ENCODE results near the gene JAK1. TPM values are rescaled to one million over a fixed set of nuclear protein-coding genes. Genes with fewer than 3 reads are reported as not detected.

JAK1 gene

DNA sequence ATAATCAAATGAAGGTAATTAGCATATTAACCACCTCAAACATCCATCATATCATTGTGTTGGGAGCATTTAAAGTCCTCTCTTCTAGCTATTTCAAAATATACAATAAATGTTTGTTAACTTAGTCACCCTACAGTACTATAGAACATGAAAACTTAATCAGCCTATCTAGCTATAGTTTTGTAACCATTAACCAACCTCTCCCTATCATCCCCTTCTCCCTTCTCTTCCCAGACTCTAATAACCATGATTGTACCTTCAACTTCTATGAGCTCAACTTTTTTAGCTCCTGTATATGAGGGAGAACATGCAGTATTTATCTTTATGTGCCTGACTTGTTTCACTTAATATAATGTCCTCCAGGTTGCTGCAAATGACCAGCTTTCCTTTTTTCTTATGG lies 167.5 kb downstream of the JAK1 start:
- no peak overlapping the region for H4K8ac ChIP-seq (ENCODE audit: low read length)
- H3K14ac ChIP-seq (ENCODE audit: low read length in 2 of 2) = no peak overlapping the region
- no peak overlapping the region for H3K4me2 ChIP-seq (ENCODE audit: low read length, poor library complexity, severe bottlenecking)
- no peak overlapping the region for H2AK5ac ChIP-seq (ENCODE audit: low read length, severe bottlenecking)
- H3K9ac ChIP-seq (ENCODE audit: low read length) = no peak overlapping the region
- H3K18ac ChIP-seq (ENCODE audit: low read depth in 1 of 2, low read length in 2 of 2) = no peak overlapping the region
- no peak for DNase-seq
- no peak overlapping the region for H2BK120ac ChIP-seq (ENCODE audit: low read depth, low read length)
- no peak overlapping the region for H2AFZ ChIP-seq (ENCODE audit: low read depth, low read length)
- H3K36me3 ChIP-seq (ENCODE audit: control insufficient read depth in 1 of 2, insufficient read depth in 2 of 2, low read depth in 1 of 2, low read length in 2 of 2) = no peaks in the 10 kb centered on the region
- H3K4me1 ChIP-seq (ENCODE audit: control insufficient read depth, insufficient read depth, low read depth, low read length) = no peaks in the 10 kb centered on the region
- no peaks in the 10 kb centered on the region for H3K9me3 ChIP-seq (ENCODE audit: control insufficient read depth, low read length)
- H3K79me1 ChIP-seq (replicated peaks; ENCODE audit: low read length, poor library complexity, severe bottlenecking) = no peaks in the 10 kb centered on the region
- H3K4ac ChIP-seq (ENCODE audit: low read depth in 1 of 2, low read length in 2 of 2) = no peak overlapping the region
- no peaks in the 10 kb centered on the region for H3K27me3 ChIP-seq (ENCODE audit: control insufficient read depth in 1 of 2, insufficient read depth in 1 of 2, low read length in 2 of 2)
- H3K27ac ChIP-seq (ENCODE audit: low read length, poor library complexity, severe bottlenecking) = no peak overlapping the region
- no peak overlapping the region for H2BK15ac ChIP-seq (ENCODE audit: low read depth, poor library complexity, severe bottlenecking)
- no peak overlapping the region for H4K91ac ChIP-seq (ENCODE audit: low read length)
- H2BK5ac ChIP-seq (ENCODE audit: low read depth, low read length, poor library complexity, severe bottlenecking) = no peak overlapping the region
- no peak overlapping the region for H3K4me3 ChIP-seq (ENCODE audit: insufficient read depth in 1 of 2, low read depth in 1 of 2, low read length in 2 of 2)
- H3K23ac ChIP-seq (ENCODE audit: low read length in 2 of 2) = no peak overlapping the region
- no peak overlapping the region for H2BK12ac ChIP-seq (ENCODE audit: low read length in 2 of 2)

- Histone ChIP-seq H2AK5ac (ENCODE audit: low read length, severe bottlenecking) (no peak overlapping the region), H3K4me2 (ENCODE audit: low read length, poor library complexity, severe bottlenecking) (no peak overlapping the region), H3K9me3 (ENCODE audit: control insufficient read depth, low read length) (peaks cover 15% of the 10 kb centered on the region), H3K23ac (ENCODE audit: low read length in 2 of 2) (no peak overlapping the region), H3K27me3 (ENCODE audit: control insufficient read depth in 1 of 2, insufficient read depth in 1 of 2, low read length in 2 of 2) (no peaks in the 10 kb centered on the region), H3K36me3 (ENCODE audit: control insufficient read depth in 1 of 2, insufficient read depth in 2 of 2, low read depth in 1 of 2, low read length in 2 of 2) (no peaks in the 10 kb centered on the region), H2AFZ (ENCODE audit: low read depth, low read length) (no peak overlapping the region), H4K91ac (ENCODE audit: low read length) (no peak overlapping the region), H3K4me3 (ENCODE audit: insufficient read depth in 1 of 2, low read depth in 1 of 2, low read length in 2 of 2) (no peak overlapping the region), H3K14ac (ENCODE audit: low read length in 2 of 2) (no peak overlapping the region), H3K79me1 (replicated peaks; ENCODE audit: low read length, poor library complexity, severe bottlenecking) (no peaks in the 10 kb centered on the region), H3K18ac (ENCODE audit: low read depth in 1 of 2, low read length in 2 of 2) (no peak overlapping the region), H3K4ac (ENCODE audit: low read depth in 1 of 2, low read length in 2 of 2) (no peak overlapping the region), H2BK15ac (ENCODE audit: low read depth, poor library complexity, severe bottlenecking) (no peak overlapping the region), H2BK5ac (ENCODE audit: low read depth, low read length, poor library complexity, severe bottlenecking) (no peak overlapping the region), H3K4me1 (ENCODE audit: control insufficient read depth, insufficient read depth, low read depth, low read length) (no peaks in the 10 kb centered on the region), H3K27ac (ENCODE audit: low read length, poor library complexity, severe bottlenecking) (no peak overlapping the region), H3K9ac (ENCODE audit: low read length) (no peak overlapping the region), H2BK12ac (ENCODE audit: low read length in 2 of 2) (no peak overlapping the region), H4K8ac (ENCODE audit: low read length) (no peak overlapping the region), H2BK120ac (ENCODE audit: low read depth, low read length) (no peak overlapping the region)
- DNase-seq = no peak
- 78% methylated on average over 1 of the region's 2 CpGs for WGBS
These were observed 175.4 kb downstream of the JAK1 start for GRCh38 chr1:64790832-64791487.

Small RNA genes lying within 50 kb of the gene (small RNA-seq; reads per million reads assigned to genes)
- not detected for gene AL606517.2 (ENCODE audit: low read depth)

Data from mesenchymal stem cell (in vitro differentiated cells and primary cell).